K562 (cell line): ENCODE results near the gene HES3. TPM values are rescaled to one million over a fixed set of nuclear protein-coding genes. Genes with fewer than 3 reads are reported as not detected.

Experiments used
- ADNP ChIP-seq: fragments of 200-800 bp; sonication (Bioruptor generic); IDR thresholded peaks from 2 replicates; pipeline ENCODE4 v1.6.1; 2016; ENCODE audit warnings: missing genetic modification characterization, missing compliant biosample characterization
- GTF2A2 ChIP-seq: IDR thresholded peaks from 2 replicates; pipeline ENCODE4 v1.6.1; 2016; ENCODE audit warnings: mild to moderate bottlenecking, missing genetic modification characterization, missing compliant biosample characterization
- GTF3C2 ChIP-seq: IDR thresholded peaks from 3 replicates; pipeline ENCODE4 v1.6.1; 2011; ENCODE audit warnings: borderline replicate concordance, mild to moderate bottlenecking, moderate library complexity; ENCODE audit not compliant: insufficient read length; ENCODE audit errors: extremely low read depth
- HMGN3 ChIP-seq: IDR thresholded peaks from 2 replicates; pipeline ENCODE4 v1.6.1; 2011; ENCODE audit warnings: borderline replicate concordance, low read depth, mild to moderate bottlenecking, mixed read lengths, low read length; ENCODE audit not compliant: insufficient read length; ENCODE audit errors: extremely low read depth
- HMGXB4 ChIP-seq: sonication (generic); formaldehyde crosslinking; IDR thresholded peaks from 2 replicates; pipeline ENCODE4 v1.8.1; 2023; ENCODE audit warnings: mild to moderate bottlenecking, missing genetic modification reagents
- HNRNPUL1 ChIP-seq: fragments of 200-400 bp; formaldehyde crosslinking; IDR thresholded peaks from 2 replicates; pipeline ENCODE4 v1.6.1; 2017; ENCODE audit warnings: low read length
- JUNB ChIP-seq: fragments of 450-650 bp; formaldehyde crosslinking; conservative IDR thresholded peaks from 2 replicates; pipeline ENCODE4 v1.4.0; 2020; ENCODE audit warnings: mild to moderate bottlenecking
- KDM2B ChIP-seq: fragments of 250-450 bp; sonication (Bioruptor Pico); IDR thresholded peaks from 2 replicates; pipeline ENCODE4 v1.8.0; 2021; ENCODE audit warnings: mild to moderate bottlenecking, moderate library complexity
- MEIS2 ChIP-seq: fragments of 450-650 bp; IDR thresholded peaks from 2 replicates; pipeline ENCODE4 v1.6.1; 2014; ENCODE audit warnings: mild to moderate bottlenecking; ENCODE audit not compliant: partially characterized antibody
- MITF ChIP-seq: IDR thresholded peaks from 2 replicates; pipeline ENCODE4 v1.6.1; 2014; ENCODE audit warnings: antibody characterized with exemption
- NCOR1 ChIP-seq: fragments of 450-650 bp; IDR thresholded peaks from 2 replicates; pipeline ENCODE4 v1.6.1; 2016; ENCODE audit warnings: mild to moderate bottlenecking, moderate library complexity
- NFIC ChIP-seq: fragments of 450-650 bp; IDR thresholded peaks from 2 replicates; pipeline ENCODE4 v1.6.1; 2017; ENCODE audit warnings: mild to moderate bottlenecking, inconsistent platforms
- NR2C2 ChIP-seq, 2 experiments: fragments of 200-800 bp in 1 of 2; sonication (Bioruptor generic) in 1 of 2; sonication (generic) in 1 of 2; formaldehyde crosslinking in 1 of 2; IDR thresholded peaks; 2 replicates each; pipeline versions ENCODE4 v1.6.1 to v1.8.0; 2016 to 2022; ENCODE audit warnings: mild to moderate bottlenecking in 1 of 2, missing compliant biosample characterization in 1 of 2, missing genetic modification characterization in 1 of 2, missing genetic modification reagents in 1 of 2
- PTBP1 ChIP-seq: fragments of 200-400 bp; formaldehyde crosslinking; IDR thresholded peaks from 2 replicates; pipeline ENCODE4 v1.6.1; 2017; ENCODE audit warnings: low read depth, low read length
- RB1 ChIP-seq: fragments of 450-650 bp; IDR thresholded peaks from 2 replicates; pipeline ENCODE4 v1.6.1; 2017; ENCODE audit warnings: low read depth, mild to moderate bottlenecking
- RBM15 ChIP-seq: fragments of 200-400 bp; formaldehyde crosslinking; IDR thresholded peaks from 2 replicates; pipeline ENCODE4 v1.6.1; 2018; ENCODE audit warnings: mild to moderate bottlenecking, low read length, moderate library complexity; ENCODE audit not compliant: insufficient read depth
- STAG1 ChIP-seq: sonication (generic); formaldehyde crosslinking; IDR thresholded peaks from 2 replicates; pipeline ENCODE4 v1.5.0; 2020; ENCODE audit warnings: missing genetic modification reagents, borderline replicate concordance
- TGIF2 ChIP-seq: sonication (generic); formaldehyde crosslinking; IDR thresholded peaks from 2 replicates; pipeline ENCODE4 v1.8.1; 2022; ENCODE audit warnings: mild to moderate bottlenecking, missing genetic modification reagents, moderate library complexity
- ZBTB33 ChIP-seq: sonication (generic); formaldehyde crosslinking; IDR thresholded peaks from 2 replicates; pipeline ENCODE4 v1.8.1; 2023; ENCODE audit warnings: mild to moderate bottlenecking, missing genetic modification reagents
- ZNF184 ChIP-seq: sonication (generic); formaldehyde crosslinking; IDR thresholded peaks from 2 replicates; pipeline ENCODE4 v1.5.0; 2020; ENCODE audit warnings: missing genetic modification reagents
- ZNF57 ChIP-seq: fragments of 450-650 bp; formaldehyde crosslinking; IDR thresholded peaks from 2 replicates; pipeline ENCODE4 v1.4.0; 2020; ENCODE audit warnings: mild to moderate bottlenecking, moderate library complexity
- polyA plus RNA-seq, 8 experiments: library from polyadenylated mRNA; depleted of rRNA in 4 of 8; stranded (reverse) in 5 of 8; unstranded in 3 of 8; fragments of >200 nt; fragmentation: Nextera tagmentation in 2 of 8; fragmentation: Illumina TruSeq in 1 of 8; extraction: Ambion mirVana in 2 of 8; extraction: Trizol in 1 of 8; gene quantifications; 2 replicates each; pipeline versions ENCODE4 v1.2.1 to v1.2.3, GENCODE V29; 2011 to 2014; ENCODE audit warnings: inconsistent platforms in 1 of 8, missing spikeins in 1 of 8
- total RNA-seq, 7 experiments: library from RNA; depleted of rRNA in 6 of 7; stranded (reverse); fragments of >200 nt in 6 of 7; fragmentation: Illumina TruSeq in 2 of 7; extraction: Trizol in 2 of 7; gene quantifications; 2 replicates each; pipeline versions ENCODE4 v1.2.1 to v1.2.3, GENCODE V29; 2011 to 2021; ENCODE audit warnings: low replicate concordance in 1 of 7

HES3 gene
- total and polyA plus RNA-seq, 9 of the 15 experiments (the other 6 are each of a cell fraction or from before 2014, with no cell fraction given), result not detected

GRCh38 chr1:6280761-6281451, 36.9 kb downstream of the HES3 start (continued):
- TF ChIP-seq GTF3C2 (no peak), HMGN3 (no peak), ADNP (tag) (no peak), ZNF184 (CRISPR knock-in tag) (no peak), GTF2A2 (tag) (no peak), NFIC (no peak), NCOR1 (no peak), NR2C2 (CRISPR knock-in tag; IDR thresholded peaks at IDR 0.05) (peak; percentile 84), NR2C2 (tag; IDR thresholded peaks at IDR 0.05) (no peak), MEIS2 (no peak), HNRNPUL1 (no peak), JUNB (CRISPR knock-in tag) (no peak), TGIF2 (CRISPR knock-in tag) (no peak), STAG1 (CRISPR knock-in tag) (peak; percentile 61), HMGXB4 (CRISPR knock-in tag) (no peak), ZBTB33 (CRISPR knock-in tag) (peak; percentile 98), RB1 (peak; percentile 31; the same call in 1 of the 2 replicates), RBM15 (no peak), ZNF57 (CRISPR knock-in tag) (no peak), MITF (no peak), KDM2B (CRISPR knock-in tag) (no peak), PTBP1 (no peak)
